Activated CD8-positive, alpha-beta memory T cell treated with anti-CD3 and anti-CD28 coated beads, Interleukin-2, amount 50 U/mL, for 4 hours (primary cell): ENCODE results near the gene YEATS2.

Experiments used
- DNase-seq: peaks from one replicate; pipeline ENCODE4 v3.0.0-alpha.2; 2020

The YEATS2 gene

DNA sequence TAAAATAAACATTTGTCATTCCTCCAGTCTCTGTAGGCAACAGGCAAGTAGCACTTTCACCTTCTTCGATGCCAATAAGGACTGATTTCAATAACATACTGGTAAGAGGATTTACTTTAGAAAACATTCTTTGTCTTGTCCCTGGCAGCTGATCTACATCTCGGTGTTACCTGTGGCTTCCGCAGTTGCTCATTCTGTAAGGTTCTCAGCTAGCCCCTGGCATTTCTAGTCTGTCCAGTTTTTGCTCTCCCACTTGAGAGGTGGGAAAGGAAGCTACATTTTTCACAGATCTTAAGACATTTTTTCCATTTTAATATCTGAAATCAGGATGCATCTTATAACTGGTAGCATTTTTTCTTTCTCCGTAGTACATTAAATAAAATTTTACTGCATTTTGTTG lies 147.5 kb downstream of the YEATS2 start:
- no peak for DNase-seq

DNA sequence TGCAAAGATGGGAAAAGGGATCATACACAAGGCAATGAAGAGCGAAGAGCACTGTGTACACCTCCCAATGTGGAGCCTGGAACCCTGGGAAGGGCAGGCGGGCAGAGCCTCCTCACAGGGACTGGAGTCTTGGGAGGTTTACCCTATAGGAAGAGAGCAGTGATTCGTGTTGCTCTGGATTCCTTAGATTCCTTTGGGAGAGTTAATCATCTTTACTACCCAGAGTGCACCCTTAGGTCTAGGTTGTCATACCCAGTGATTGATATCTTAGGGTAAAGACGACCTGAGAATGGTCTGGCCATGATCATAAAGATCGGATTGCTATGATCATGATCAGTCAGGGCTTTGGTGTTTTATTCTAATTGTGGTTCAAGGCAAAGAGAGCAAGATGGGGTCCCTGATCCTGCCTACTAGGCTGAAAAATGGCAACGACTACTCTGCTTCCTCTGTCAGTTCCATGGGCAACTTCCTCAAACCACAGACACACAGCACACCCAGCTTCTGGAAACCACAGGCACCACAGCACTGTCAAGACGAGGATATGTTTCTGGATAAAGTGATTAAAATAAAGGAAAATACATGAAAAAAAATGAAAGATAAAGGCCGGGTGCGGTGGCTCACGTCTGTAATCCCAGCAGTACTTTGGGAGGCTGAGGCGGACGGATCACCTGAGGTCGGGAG lies 148.2 kb downstream of the YEATS2 start:
- no peak for DNase-seq

DNA sequence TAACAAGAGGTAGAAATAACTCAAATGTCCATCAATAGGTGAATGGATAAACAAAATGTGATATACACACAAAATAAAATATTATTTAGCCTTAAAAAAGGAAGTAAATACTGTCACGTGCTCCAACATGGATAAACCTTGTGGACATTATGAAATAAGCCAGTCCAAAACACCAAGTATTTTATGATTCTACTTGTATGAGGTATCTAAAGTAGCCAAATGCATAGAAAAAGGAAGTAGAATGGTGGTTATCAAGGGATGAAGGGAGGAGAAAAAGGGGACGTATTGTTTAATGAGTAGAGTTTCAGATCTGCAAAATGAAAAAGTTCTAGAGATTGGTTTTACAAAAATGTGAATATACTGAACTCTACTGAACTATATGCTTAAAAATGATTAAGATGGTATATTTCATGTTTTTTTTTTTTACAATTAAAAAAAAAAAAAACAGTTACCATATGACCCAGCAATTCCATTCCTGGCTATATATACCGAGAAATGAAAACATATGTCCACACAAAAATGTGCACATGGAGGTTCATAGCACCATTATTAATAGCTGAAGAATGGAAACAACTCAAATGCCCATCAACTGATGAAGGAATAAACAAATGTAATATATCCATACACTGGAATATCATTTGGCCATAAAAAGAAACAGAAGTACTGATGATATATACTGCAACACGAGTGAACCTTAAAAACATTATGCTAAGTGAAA lies 156.9 kb downstream of the YEATS2 start:
- no peak for DNase-seq

DNA sequence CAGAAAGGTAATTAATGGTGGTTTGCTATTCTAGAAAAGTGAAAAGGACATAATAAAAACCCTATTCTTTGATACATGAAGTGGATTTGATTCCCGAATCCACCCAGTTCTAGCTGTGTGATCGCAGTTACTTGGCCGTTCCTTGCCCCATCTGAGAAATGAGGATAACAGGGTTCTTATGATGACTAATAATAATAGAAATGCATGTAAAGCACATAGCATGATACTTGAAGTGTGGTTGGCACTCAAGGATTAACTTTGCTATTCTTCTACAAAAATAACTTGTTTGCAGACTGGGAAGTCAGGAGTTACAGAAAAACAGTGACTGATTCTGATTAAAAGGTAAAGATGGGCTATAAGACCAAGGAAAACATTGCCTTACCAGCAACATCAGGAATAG lies 160.3 kb downstream of the YEATS2 start:
- no peak for DNase-seq
